ENCODE results near the gene HTRA1.

HTRA1 gene

GRCh38 chr10:122521011-122521410, 59.7 kb downstream of the HTRA1 start:
- no peak for DNase-seq

- no peak for DNase-seq
These were observed 63.5 kb downstream of the HTRA1 start for GRCh38 chr10:122524811-122525210.

DNA sequence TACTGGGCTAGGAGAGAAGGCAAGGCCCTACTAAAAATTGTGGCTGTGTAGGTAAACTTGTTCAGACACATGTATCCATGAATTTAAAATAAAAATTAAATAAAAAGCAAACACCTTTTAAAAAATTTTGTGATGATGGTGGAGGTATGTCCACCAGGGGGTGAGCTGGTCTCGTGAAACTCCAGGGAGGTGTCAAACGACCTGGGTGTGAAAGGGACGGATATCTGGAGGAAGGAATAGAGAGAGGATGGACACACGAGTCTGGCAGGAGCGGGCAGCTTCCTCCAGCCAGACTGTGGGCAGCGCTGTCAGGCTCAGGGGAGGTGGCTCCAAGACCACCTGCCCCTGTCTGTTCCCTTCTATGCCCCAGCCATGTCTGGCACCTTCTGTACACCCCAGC, 64.4 kb downstream of the HTRA1 start:
- DNase-seq = no peak

DNA sequence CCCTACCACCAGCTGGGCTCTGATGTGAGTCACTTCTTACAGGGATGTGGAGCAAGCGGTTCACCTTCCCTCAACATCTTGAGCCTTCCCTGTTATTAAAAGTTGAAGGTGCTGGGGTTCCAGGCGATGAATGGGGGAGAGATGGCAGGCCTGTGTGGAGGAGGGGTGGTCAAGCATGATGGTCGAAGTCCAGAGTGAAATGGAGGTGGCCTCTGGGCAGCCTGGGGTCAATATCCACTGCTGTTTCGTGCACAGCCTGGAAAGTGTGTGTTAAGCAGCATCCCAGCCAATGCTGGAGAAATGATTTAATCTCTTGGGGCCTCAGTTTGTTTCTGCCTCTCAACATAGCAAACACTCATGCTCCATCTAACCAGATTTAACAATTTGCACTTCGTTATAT, 65.5 kb downstream of the HTRA1 start:
- no peak for DNase-seq

DNA sequence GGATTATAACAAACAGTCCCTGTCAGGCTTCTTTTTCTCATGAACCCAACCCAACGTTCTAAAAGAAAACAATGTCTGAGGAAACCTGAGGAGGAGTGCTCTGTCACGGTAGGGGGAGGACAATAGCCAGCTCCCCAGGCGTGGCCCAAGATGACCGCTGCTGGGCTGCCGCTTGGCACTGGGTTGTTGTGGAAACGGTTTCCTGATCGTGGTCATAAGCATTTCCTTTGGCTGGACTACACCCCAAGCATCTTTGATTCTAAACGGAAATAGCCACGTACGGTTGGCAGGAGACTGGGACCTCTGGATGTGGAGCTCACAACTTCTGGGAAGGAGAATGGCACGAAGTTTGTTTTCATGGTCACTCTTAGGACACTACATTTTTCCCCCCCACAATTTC, 68.8 kb downstream of the HTRA1 start:
- DNase-seq = no peak

- DNase-seq = no peak
These were observed 69.9 kb downstream of the HTRA1 start for GRCh38 chr10:122531261-122531660.

DNA sequence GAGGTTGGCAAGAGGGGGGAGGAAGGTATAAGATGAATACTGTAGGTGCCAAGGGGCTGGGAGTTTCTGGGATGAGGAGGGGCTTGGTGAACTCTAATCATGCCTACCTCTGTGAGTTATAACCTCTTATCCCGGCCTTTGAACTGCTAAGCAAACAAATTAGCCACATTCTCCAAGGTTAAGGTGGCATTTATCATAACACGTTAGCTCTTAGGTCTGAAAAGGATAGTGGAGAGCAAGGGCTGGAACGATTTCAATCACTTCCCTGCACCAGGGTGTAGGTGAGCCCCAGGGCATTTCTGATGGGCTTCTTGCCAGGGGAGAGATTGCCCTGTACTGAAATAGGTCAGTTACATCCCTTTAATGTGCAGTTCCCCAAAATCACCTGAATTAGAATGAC, 70.6 kb downstream of the HTRA1 start:
- no peak for DNase-seq

DNA sequence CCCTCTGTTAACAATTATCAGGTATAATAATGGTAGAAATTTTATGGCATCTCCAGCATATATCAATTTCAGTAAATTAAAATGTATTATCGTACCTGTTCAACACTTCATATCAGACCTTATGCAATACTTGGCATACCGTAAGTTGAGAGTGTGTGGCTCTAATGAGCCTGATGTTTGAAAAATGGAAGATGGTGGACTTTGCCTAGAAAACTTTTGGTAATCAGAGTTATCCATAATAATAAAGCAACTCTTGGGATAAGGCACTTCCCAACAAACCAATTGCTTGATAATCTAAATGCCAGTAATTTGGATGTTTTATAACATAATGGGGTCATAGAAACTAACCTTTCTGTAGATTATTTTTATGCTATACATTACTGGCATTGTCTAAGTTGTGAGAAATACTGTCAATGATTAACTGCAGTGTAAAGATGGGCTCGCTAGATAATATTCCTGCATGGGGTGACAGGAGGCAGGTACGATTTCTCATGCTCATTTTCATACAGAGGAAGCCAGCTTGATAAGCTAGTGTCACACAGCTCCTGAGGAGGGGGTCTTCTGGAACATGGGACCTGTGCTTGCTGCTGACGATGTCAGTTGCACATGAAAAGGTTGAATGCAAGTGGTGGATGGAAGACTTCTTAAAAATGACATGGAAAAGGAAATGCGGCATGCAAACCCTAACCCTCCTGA, 71.4 kb downstream of the HTRA1 start:
- no peak for DNase-seq

DNA sequence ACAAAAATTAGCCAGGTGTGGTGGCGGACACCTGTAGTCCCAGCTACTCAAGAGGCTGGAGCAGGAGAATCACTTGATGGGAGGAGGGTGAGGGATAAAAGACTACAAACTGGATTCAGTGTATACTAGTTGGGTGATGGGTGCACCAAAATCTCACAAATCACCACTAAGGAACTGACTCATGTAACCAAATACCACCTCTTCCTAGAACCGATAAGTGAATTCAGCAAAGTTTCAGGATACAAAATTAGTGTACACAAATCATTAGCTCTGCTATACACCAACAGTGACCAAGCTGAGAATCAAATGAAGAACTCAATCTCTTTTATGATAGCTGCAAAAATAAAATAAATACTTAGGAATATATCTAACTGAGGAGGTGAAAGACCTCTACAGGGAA, 76.2 kb downstream of the HTRA1 start:
- no peak for DNase-seq

GRCh38 chr10:122541541-122542002, 80.2 kb downstream of the HTRA1 start:
- DNase-seq = peak; percentile 52

- no peak for DNase-seq
These were observed 82.5 kb downstream of the HTRA1 start for GRCh38 chr10:122543676-122544445.

GRCh38 chr10:122544493-122544892, 83.1 kb downstream of the HTRA1 start:
- no peak for DNase-seq

GRCh38 chr10:122546242-122546641, 84.9 kb downstream of the HTRA1 start:
- DNase-seq = no peak

DNA sequence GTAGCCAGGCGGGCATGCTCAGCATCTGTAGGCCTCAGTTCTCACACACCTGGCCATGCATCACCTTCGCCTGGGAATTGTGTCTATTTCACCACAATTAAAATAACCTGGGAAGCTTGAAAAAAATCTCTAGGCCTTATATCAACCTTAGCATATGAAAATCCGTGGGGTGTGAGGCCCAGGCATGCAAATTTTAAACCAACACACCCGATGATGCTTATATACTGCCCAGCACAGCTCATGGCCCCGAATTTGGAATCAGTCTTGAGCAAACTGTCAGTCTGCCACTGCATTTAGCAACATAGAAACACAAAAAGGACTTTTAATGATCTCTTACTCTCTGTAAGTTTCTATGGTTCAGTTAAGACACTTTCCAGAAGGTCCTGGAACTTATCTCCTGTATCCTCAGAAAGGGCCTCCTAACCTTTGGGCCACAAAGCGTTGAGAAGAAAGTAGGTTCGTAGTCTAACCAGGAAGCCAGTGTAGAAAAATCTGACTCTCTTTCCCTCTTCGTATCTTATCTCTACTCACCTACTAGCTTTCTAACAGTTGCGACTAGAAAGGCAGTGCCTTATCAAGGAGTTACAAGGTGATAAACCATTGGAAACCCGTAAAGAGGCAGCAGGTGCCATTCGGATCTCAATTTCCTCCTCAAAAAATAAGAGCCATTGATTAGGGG, 87.2 kb downstream of the HTRA1 start:
- DNase-seq = no peak

- no peak for DNase-seq
These were observed 88.3 kb downstream of the HTRA1 start for GRCh38 chr10:122549636-122550035.

- no peak for DNase-seq
These were observed 89.1 kb downstream of the HTRA1 start for GRCh38 chr10:122550427-122550826.

DNA sequence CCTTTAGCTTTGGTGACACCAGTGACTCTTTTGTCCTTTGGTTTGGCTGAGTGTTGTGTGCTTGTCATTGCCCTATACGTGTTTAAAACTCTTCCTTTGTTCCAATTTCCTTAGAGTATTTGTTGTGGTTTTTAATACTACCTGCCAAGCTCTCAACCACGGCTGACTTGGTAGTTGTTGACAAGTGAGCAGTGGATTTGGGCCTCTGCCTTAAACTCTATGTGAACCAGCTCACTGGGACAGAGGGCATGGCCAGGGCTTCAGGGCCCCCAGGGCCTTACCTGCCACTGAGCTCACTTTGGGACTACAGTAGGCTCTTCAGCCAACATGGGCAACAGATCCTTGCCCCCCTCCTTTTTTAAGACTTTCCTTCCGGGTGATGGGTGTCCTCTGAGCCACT, 89.6 kb downstream of the HTRA1 start:
- peak; percentile 20 for DNase-seq

- peak; percentile 37 for DNase-seq
These were observed 90.1 kb downstream of the HTRA1 start for GRCh38 chr10:122551450-122551849.

DNA sequence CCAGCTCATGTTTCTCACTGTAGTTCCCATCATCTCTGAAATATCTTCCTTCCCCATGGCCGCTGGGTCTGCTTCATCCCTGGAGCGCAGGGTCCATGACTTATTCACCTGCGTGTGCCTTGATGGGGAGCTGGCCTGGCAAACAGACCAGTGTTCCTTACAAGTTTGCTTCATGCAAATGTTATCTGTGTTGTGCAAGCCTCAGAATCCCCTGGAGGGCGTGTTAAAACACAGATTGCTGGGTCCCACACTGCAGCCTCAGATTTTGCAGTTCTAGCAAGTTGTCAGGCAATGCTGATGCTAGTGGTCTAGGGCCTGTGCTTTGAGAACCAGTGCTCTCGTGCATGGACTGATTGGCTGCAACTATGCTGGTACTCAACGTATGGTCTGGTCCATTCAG, 92.0 kb downstream of the HTRA1 start:
- DNase-seq = no peak

GRCh38 chr10:122554131-122555036, 93.0 kb downstream of the HTRA1 start:
- no peak for DNase-seq

DNA sequence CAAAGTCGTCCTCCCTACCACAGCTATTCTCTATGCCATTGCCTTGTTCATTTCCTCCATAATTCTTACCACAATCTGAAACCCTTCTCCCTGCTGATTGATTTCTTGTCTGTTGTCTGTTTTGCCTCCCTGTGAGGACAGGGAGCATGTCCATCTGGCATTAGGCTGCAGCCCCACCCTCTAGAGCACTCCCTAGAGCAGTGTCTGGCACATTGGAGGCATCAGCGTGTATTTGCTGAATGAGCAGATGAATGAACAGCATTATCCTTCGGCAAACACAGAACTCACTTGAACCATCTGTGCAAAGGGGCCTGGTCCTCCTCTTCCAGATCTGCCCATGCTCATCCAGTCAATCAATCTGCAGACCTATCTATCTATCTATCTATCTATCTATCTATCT, 94.1 kb downstream of the HTRA1 start:
- no peak for DNase-seq

DNA sequence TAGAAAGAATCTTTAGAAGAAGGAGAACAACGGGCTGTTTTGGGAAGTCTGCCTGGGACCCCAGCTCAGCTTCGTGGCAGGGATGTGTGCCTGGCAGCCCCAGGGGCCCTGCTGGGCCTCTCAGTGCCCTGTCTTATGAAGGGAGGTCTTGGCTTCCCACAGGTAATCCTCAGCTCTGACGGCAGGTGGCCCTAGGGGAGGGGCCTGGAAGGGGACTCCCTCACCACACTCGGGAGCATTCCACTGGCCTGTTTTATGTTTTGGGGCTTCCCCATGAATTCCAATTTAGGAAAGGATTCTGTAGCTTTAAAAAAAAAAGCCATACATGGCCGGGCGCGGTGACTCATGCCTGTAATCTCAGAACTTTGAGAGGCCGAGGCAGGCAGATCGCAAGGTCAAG, 96.2 kb downstream of the HTRA1 start:
- DNase-seq = no peak

GRCh38 chr10:122558452-122558851, 97.1 kb downstream of the HTRA1 start:
- DNase-seq = peak; percentile 45

Data from central memory CD4-positive, alpha-beta T cell (primary cell).